HepG2 (cell line): ENCODE results near the gene CFI. TPM values are rescaled to one million over a fixed set of nuclear protein-coding genes. Genes with fewer than 3 reads are reported as not detected.

Experiments used
- MAFG ChIP-seq: sonication (generic); formaldehyde crosslinking; IDR thresholded peaks from 2 replicates; pipeline ENCODE4 v1.5.1; 2020; ENCODE audit warnings: mild to moderate bottlenecking, missing genetic modification reagents
- SOX5 ChIP-seq: IDR thresholded peaks from 2 replicates; pipeline ENCODE4 v1.6.1; 2016; ENCODE audit warnings: borderline replicate concordance
- TSC22D2 ChIP-seq: sonication (generic); formaldehyde crosslinking; IDR thresholded peaks from 2 replicates; pipeline ENCODE4 v1.5.1; 2020; ENCODE audit warnings: missing genetic modification reagents, mild to moderate bottlenecking, borderline replicate concordance
- ZBTB7A ChIP-seq: sonication (generic); formaldehyde crosslinking; IDR thresholded peaks from 2 replicates; pipeline ENCODE4 v1.8.0; 2022; ENCODE audit warnings: mild to moderate bottlenecking, missing genetic modification reagents
- ZNF143 ChIP-seq: sonication (generic); formaldehyde crosslinking; IDR thresholded peaks from 2 replicates; pipeline ENCODE4 v1.4.0; 2020; ENCODE audit warnings: missing genetic modification reagents
- ZNF331 ChIP-seq: sonication (generic); formaldehyde crosslinking; IDR thresholded peaks from 2 replicates; pipeline ENCODE4 v1.4.0; 2020; ENCODE audit warnings: missing genetic modification reagents
- ZNF615 ChIP-seq: sonication (generic); formaldehyde crosslinking; IDR thresholded peaks from 2 replicates; pipeline ENCODE4 v1.5.0; 2020; ENCODE audit warnings: mild to moderate bottlenecking, missing genetic modification reagents, borderline replicate concordance
- ZNF670 ChIP-seq: sonication (generic); formaldehyde crosslinking; IDR thresholded peaks from 2 replicates; pipeline ENCODE4 v1.8.0; 2022; ENCODE audit warnings: mild to moderate bottlenecking, missing genetic modification reagents, borderline replicate concordance
- ZSCAN9 ChIP-seq: IDR thresholded peaks from 2 replicates; pipeline ENCODE4 v1.6.1; 2016; ENCODE audit warnings: borderline replicate concordance
- polyA plus RNA-seq, 8 experiments: library from polyadenylated mRNA; depleted of rRNA in 3 of 8; stranded (reverse) in 7 of 8; unstranded in 1 of 8; fragments of >200 nt; fragmentation: Illumina TruSeq in 4 of 8; extraction: Trizol in 4 of 8; gene quantifications; 2 replicates each; pipeline versions ENCODE4 v1.2.1 to v1.2.3, GENCODE V29; 2011 to 2016; ENCODE audit warnings: low read depth in 4 of 8, missing spikeins in 1 of 8, mixed read lengths in 1 of 8; ENCODE audit not compliant: insufficient read depth in 1 of 8
- total RNA-seq, 5 experiments: library from RNA; depleted of rRNA; stranded (reverse); fragments of >200 nt; fragmentation: Illumina TruSeq; extraction: Trizol; gene quantifications; 2 replicates each; pipeline ENCODE4 v1.2.3, GENCODE V29; 2016; ENCODE audit warnings: low read depth in 1 of 5
- TF ChIP-seq, protein P1 (sequence below): sonication (generic); formaldehyde crosslinking; IDR thresholded peaks from 2 replicates; pipeline ENCODE4 v1.5.1; 2020; ENCODE audit warnings: mild to moderate bottlenecking, missing genetic modification reagents
- TF ChIP-seq, protein P2 (sequence below): sonication (generic); formaldehyde crosslinking; IDR thresholded peaks from 2 replicates; pipeline ENCODE4 v1.4.0; 2020; ENCODE audit warnings: missing genetic modification reagents, borderline replicate concordance
- TF ChIP-seq, protein P3 (sequence below): sonication (generic); formaldehyde crosslinking; IDR thresholded peaks from 2 replicates; pipeline ENCODE4 v1.5.0; 2020; ENCODE audit warnings: missing genetic modification reagents
- TF ChIP-seq, protein P4 (sequence below): sonication (generic); formaldehyde crosslinking; IDR thresholded peaks from 2 replicates; pipeline ENCODE4 v1.4.0; 2020; ENCODE audit warnings: missing genetic modification reagents, borderline replicate concordance

CFI gene
- total and polyA plus RNA-seq, 2 of the 13 experiments (the other 11 are each of a cell fraction or from before 2014, with no cell fraction given), result 284 to 337 TPM

DNA sequence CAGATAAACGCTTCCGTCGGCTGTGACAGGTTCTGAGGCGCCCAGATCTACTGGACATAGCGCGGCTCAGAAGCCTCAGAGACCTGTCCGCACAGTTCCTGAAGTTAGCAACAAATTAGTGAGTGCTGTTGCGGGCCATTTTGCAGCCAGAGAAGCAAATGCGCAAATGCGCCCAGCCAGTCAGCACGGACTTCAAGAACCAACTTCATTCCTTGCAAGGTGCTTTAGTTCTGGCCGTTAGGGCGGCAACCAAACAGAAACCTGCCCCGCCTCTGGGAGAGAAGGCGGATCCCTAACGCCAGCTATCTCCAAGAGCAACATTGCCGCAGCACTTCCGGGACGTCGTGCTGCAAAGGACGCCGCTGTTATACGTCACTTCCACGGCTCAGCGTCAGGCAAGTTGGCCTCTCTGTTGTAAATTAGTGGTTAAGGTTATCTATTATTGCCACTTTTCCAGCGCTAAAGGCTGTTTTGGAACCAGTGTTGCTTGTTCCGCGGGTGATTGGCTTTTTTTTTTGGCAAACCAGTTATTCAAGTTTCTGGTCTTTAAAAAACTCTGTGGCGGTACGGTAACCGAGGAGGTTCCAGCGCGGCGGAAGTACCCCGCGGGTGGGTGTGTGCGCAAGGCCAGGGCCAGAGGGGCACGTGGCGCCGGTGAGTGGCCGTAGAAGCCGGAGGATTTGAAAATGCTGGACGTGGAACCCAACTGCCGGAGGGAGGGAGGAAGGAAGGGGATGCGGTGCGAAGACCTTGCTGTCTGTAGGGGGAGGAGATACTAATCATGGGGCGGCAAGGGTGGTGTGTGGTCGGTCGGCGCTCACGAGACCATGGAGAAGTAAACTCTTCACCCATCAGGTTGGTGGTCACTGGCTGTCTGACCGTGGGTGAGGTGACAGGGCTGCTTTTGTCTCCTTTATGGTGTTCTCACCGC lies 13.6 kb upstream of the CFI start, which contains the start of gene GAR1 (continued):
- TF ChIP-seq, protein P1, sequence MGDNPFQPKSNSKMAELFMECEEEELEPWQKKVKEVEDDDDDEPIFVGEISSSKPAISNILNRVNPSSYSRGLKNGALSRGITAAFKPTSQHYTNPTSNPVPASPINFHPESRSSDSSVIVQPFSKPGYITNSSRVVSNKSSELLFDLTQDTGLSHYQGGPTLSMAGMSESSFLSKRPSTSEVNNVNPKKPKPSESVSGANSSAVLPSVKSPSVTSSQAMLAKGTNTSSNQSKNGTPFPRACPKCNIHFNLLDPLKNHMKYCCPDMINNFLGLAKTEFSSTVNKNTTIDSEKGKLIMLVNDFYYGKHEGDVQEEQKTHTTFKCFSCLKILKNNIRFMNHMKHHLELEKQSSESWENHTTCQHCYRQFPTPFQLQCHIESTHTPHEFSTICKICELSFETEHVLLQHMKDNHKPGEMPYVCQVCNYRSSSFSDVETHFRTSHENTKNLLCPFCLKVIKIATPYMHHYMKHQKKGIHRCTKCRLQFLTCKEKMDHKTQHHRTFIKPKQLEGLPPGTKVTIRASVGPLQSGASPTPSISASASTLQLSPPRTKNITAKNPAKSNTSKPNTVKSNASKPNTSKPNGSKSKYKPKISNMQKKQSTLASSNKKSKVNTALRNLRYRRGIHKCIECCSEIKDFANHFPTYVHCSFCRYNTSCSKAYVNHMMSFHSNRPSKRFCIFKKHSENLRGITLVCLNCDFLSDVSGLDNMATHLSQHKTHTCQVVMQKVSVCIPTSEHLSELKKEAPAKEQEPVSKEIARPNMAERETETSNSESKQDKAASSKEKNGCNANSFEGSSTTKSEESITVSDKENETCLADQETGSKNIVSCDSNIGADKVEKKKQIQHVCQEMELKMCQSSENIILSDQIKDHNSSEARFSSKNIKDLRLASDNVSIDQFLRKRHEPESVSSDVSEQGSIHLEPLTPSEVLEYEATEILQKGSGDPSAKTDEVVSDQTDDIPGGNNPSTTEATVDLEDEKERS (CRISPR knock-in tag), result no peak
- TF ChIP-seq ZBTB7A (CRISPR knock-in tag) (no peak), TSC22D2 (CRISPR knock-in tag) (peak; percentile 28; the same call in 1 of the 2 replicates), ZNF615 (CRISPR knock-in tag) (no peak), ZNF331 (peak; percentile 68; the same call in 1 of the 2 replicates), SOX5 (peak; percentile 52; the same call in 1 of the 2 replicates), MAFG (no peak), ZSCAN9 (CRISPR knock-in tag) (no peak), ZNF670 (CRISPR knock-in tag) (no peak), ZNF143 (peak; percentile 57; the same call in 1 of the 2 replicates)
- TF ChIP-seq, protein P2, sequence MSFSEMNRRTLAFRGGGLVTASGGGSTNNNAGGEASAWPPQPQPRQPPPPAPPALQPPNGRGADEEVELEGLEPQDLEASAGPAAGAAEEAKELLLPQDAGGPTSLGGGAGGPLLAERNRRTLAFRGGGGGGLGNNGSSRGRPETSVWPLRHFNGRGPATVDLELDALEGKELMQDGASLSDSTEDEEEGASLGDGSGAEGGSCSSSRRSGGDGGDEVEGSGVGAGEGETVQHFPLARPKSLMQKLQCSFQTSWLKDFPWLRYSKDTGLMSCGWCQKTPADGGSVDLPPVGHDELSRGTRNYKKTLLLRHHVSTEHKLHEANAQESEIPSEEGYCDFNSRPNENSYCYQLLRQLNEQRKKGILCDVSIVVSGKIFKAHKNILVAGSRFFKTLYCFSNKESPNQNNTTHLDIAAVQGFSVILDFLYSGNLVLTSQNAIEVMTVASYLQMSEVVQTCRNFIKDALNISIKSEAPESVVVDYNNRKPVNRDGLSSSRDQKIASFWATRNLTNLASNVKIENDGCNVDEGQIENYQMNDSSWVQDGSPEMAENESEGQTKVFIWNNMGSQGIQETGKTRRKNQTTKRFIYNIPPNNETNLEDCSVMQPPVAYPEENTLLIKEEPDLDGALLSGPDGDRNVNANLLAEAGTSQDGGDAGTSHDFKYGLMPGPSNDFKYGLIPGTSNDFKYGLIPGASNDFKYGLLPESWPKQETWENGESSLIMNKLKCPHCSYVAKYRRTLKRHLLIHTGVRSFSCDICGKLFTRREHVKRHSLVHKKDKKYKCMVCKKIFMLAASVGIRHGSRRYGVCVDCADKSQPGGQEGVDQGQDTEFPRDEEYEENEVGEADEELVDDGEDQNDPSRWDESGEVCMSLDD (CRISPR knock-in tag), result no peak
- TF ChIP-seq, protein P3, sequence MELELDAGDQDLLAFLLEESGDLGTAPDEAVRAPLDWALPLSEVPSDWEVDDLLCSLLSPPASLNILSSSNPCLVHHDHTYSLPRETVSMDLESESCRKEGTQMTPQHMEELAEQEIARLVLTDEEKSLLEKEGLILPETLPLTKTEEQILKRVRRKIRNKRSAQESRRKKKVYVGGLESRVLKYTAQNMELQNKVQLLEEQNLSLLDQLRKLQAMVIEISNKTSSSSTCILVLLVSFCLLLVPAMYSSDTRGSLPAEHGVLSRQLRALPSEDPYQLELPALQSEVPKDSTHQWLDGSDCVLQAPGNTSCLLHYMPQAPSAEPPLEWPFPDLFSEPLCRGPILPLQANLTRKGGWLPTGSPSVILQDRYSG (CRISPR knock-in tag), result 0 out of 2 replicates have a peak, but pooled peaks have one; percentile 30
- TF ChIP-seq, protein P4, sequence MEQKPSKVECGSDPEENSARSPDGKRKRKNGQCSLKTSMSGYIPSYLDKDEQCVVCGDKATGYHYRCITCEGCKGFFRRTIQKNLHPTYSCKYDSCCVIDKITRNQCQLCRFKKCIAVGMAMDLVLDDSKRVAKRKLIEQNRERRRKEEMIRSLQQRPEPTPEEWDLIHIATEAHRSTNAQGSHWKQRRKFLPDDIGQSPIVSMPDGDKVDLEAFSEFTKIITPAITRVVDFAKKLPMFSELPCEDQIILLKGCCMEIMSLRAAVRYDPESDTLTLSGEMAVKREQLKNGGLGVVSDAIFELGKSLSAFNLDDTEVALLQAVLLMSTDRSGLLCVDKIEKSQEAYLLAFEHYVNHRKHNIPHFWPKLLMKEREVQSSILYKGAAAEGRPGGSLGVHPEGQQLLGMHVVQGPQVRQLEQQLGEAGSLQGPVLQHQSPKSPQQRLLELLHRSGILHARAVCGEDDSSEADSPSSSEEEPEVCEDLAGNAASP (CRISPR knock-in tag), result no peak; the same call in 1 of the 2 replicates
